Measurements from ENCODE around the gene IGFL2.

DNA sequence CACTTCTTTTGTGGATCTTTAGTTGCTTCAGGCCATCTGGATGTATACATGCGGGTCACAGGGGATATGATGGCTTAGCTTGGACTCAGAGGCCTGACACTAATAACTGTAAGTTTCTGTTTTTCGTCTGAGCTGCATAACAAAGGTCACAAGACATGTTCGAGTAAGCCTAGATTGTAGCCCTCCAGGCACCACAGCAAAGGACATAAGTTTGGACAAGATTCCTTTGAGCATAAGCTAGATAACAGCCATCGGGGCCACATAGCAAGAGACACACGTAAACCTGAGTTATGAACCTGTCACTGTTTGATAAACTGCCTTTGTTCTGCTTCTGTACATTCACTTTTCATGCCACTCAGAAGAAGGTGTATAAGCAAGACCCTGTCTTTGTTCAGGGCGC, 38.2 kb upstream of the IGFL2 start:
- TF ChIP-seq, protein P1, sequence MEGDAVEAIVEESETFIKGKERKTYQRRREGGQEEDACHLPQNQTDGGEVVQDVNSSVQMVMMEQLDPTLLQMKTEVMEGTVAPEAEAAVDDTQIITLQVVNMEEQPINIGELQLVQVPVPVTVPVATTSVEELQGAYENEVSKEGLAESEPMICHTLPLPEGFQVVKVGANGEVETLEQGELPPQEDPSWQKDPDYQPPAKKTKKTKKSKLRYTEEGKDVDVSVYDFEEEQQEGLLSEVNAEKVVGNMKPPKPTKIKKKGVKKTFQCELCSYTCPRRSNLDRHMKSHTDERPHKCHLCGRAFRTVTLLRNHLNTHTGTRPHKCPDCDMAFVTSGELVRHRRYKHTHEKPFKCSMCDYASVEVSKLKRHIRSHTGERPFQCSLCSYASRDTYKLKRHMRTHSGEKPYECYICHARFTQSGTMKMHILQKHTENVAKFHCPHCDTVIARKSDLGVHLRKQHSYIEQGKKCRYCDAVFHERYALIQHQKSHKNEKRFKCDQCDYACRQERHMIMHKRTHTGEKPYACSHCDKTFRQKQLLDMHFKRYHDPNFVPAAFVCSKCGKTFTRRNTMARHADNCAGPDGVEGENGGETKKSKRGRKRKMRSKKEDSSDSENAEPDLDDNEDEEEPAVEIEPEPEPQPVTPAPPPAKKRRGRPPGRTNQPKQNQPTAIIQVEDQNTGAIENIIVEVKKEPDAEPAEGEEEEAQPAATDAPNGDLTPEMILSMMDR (IDR thresholded peaks at IDR 0.05), result 0 out of 2 replicates have a peak, but pooled peaks have one; percentile 7
- no peak for TF ChIP-seq POLR2AphosphoS5 (IDR thresholded peaks at IDR 0.05; ENCODE audit: low read depth, low read length)

Measured in Panc1 (cell line).